Thyroid gland (tissue), 4 donors: ENCODE data around the gene MAGI1.

Experiments
- POLR2A ChIP-seq, 2 donors: fragments of 450-650 bp; IDR thresholded peaks; one replicate each; pipeline ENCODE4 v1.6.1; 2017; ENCODE audit warnings: antibody characterized with exemption in 2 of 2, mild to moderate bottlenecking in 2 of 2, moderate library complexity in 1 of 2
- TF ChIP-seq, protein P1 (sequence below), 6 experiments: fragments of 200-600 bp in 3 of 6; fragments of 450-650 bp in 3 of 6; sonication (generic) in 3 of 6; IDR thresholded peaks; one replicate each; pipeline ENCODE4 v1.5.1; 2016 to 2019; ENCODE audit warnings: antibody characterized with exemption in 6 of 6, mild to moderate bottlenecking in 2 of 6, inconsistent platforms in 1 of 6, moderate library complexity in 1 of 6

DNA sequence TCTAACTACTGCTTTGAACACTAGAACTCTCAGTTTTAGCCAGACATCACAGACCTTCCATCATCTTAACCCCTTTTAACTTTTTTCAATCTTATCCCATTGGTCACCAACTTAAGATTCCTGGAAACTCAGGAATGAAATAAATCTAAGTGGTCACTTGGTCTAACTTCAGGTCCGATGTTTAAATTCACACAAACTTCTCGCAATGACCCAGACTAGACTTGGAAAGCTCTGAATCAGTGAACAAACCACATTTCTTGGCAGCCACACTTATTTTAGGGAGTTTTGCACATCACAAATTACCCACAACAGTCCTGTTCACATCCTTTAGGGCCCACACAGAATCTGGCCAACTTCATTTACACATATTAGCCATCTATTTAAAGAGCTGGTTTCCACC lies 118.9 kb downstream of the MAGI1 start:
- no peak for TF ChIP-seq POLR2A (IDR thresholded peaks at IDR 0.05)
- TF ChIP-seq, protein P1, sequence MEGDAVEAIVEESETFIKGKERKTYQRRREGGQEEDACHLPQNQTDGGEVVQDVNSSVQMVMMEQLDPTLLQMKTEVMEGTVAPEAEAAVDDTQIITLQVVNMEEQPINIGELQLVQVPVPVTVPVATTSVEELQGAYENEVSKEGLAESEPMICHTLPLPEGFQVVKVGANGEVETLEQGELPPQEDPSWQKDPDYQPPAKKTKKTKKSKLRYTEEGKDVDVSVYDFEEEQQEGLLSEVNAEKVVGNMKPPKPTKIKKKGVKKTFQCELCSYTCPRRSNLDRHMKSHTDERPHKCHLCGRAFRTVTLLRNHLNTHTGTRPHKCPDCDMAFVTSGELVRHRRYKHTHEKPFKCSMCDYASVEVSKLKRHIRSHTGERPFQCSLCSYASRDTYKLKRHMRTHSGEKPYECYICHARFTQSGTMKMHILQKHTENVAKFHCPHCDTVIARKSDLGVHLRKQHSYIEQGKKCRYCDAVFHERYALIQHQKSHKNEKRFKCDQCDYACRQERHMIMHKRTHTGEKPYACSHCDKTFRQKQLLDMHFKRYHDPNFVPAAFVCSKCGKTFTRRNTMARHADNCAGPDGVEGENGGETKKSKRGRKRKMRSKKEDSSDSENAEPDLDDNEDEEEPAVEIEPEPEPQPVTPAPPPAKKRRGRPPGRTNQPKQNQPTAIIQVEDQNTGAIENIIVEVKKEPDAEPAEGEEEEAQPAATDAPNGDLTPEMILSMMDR (IDR thresholded peaks at IDR 0.05) = no peak
